ENCODE measurements around the gene SEMA4G. TPM values are rescaled to one million over a fixed set of nuclear protein-coding genes. Genes with fewer than 3 reads are reported as not detected.

SEMA4G gene
- total RNA-seq, 4 donors from 2014 or later = 15.3 to 31.9 (median 23.6) TPM

GRCh38 chr10:100979791-100980272, 10.5 kb downstream of the SEMA4G start:
- peak in 1 of 2 donors; percentile 78 for DNase-seq (ENCODE audit: low spot score in 2 of 2)
- TF ChIP-seq POLR2A (IDR thresholded peaks at IDR 0.05) = no peak
- TF ChIP-seq CTCF (IDR thresholded peaks at IDR 0.05) = no peak
- 94 to 95% methylated on average over 16 of the region's 16 CpGs for WGBS, 2 donors

GRCh38 chr10:100980311-100980710, 11.0 kb downstream of the SEMA4G start:
- no peak overlapping the region for H3K4me3 ChIP-seq (ENCODE audit: low read depth, poor library complexity, severe bottlenecking)
- TF ChIP-seq CTCF (IDR thresholded peaks at IDR 0.05) (no peak), POLR2A (IDR thresholded peaks at IDR 0.05) (no peak)
- 89 to 100% methylated on average over 2 of the region's 2 CpGs for WGBS, 2 donors
- intact Hi-C loops (cut with DNase I; ENCODE audit: low total_unique reads) = no loop called here
- peak in 1 of 2 donors; percentile 31 for DNase-seq (ENCODE audit: low spot score in 2 of 2)

More at GRCh38 chr10:100979791-100980272, 10.5 kb downstream of the SEMA4G start:
- intact Hi-C loops (cut with DNase I; ENCODE audit: low total_unique reads) = no loop called here
- no peak overlapping the region for H3K4me3 ChIP-seq (ENCODE audit: low read depth, poor library complexity, severe bottlenecking)

GRCh38 chr10:100980711-100981110, 11.4 kb downstream of the SEMA4G start:
- no peak overlapping the region for H3K4me3 ChIP-seq (ENCODE audit: low read depth, poor library complexity, severe bottlenecking)
- intact Hi-C loops (cut with DNase I; ENCODE audit: low total_unique reads) = no loop called here
- peak in 1 of 2 donors; percentile 77 for DNase-seq (ENCODE audit: low spot score in 2 of 2)
- TF ChIP-seq POLR2A (IDR thresholded peaks at IDR 0.05) = no peak
- no peak for TF ChIP-seq CTCF (IDR thresholded peaks at IDR 0.05)
- WGBS, 2 donors = 93 to 94% methylated on average over 7 of the region's 7 CpGs

GRCh38 chr10:100981178-100981772, 12.0 kb downstream of the SEMA4G start:
- intact Hi-C loops (cut with DNase I; ENCODE audit: low total_unique reads) = no loop called here
- H3K4me3 ChIP-seq (ENCODE audit: low read depth, poor library complexity, severe bottlenecking) = no peak overlapping the region
- WGBS, 2 donors = 83 to 86% methylated on average over 5 of the region's 5 CpGs
- TF ChIP-seq POLR2A (IDR thresholded peaks at IDR 0.05) = no peak
- TF ChIP-seq CTCF (IDR thresholded peaks at IDR 0.05) = no peak
- peak in 1 of 2 donors; percentile 2 for DNase-seq (ENCODE audit: low spot score in 2 of 2)

- DNase-seq (ENCODE audit: low spot score in 2 of 2) = peak in 1 of 2 donors; percentile 77
- H3K4me3 ChIP-seq (ENCODE audit: low read depth, poor library complexity, severe bottlenecking) = no peak overlapping the region
- TF ChIP-seq CTCF (IDR thresholded peaks at IDR 0.05) = no peak
- TF ChIP-seq POLR2A (IDR thresholded peaks at IDR 0.05) = no peak
- intact Hi-C loops (cut with DNase I; ENCODE audit: low total_unique reads) = no loop called here
- WGBS, 2 donors = 84 to 87% methylated on average over 20 to 24 of the region's 24 CpGs
Observed at GRCh38 chr10:100982916-100983830, 13.9 kb downstream of the SEMA4G start.

Measured in lower leg skin (tissue), 4 donors.